PC-3 (cell line): Measurements from ENCODE around the gene LAT. TPM values are rescaled to one million over a fixed set of nuclear protein-coding genes. Genes with fewer than 3 reads are reported as not detected.

Source experiments
- ATAC-seq: fragments of 200-7000 bp; cut with Tn5 transposase; 2 replicates; pipeline ENCODE4 v1.9.1; 2020; ENCODE audit warnings: mild to moderate bottlenecking, moderate library complexity
- BruUV-seq: library from RNA; stranded (reverse); fragments of 400-500 nt; replicated peaks from 2 replicates; lab custom pipeline; 2021; lab: Mats Ljungman, UMichigan
- CTCF ChIA-PET: fragments of 300-600 bp; sonication (Branson Sonifier 250); formaldehyde crosslinking; loops from one replicate; lab custom pipeline; 2022; ENCODE audit warnings: antibody characterized with exemption; lab: Charles Lee
- POLR2A ChIA-PET: fragments of 300-600 bp; sonication (Branson Sonifier 250); formaldehyde crosslinking; loops from one replicate; lab custom pipeline; 2022; ENCODE audit warnings: antibody characterized with exemption; ENCODE audit not compliant: unreplicated experiment; lab: Charles Lee
- DNase-seq: peaks from one replicate; pipeline ENCODE4 v3.0.0-alpha.2; 2015
- H2AFZ ChIP-seq: fragments of 300-600 bp; sonication (generic); 2 replicates; pipeline ENCODE4 v1.6.0; 2016; ENCODE audit warnings: antibody characterized with exemption, low read length
- H3F3A ChIP-seq: fragments of 300-600 bp; sonication (generic); one replicate; pipeline ENCODE4 v1.6.0; 2017; ENCODE audit warnings: antibody characterized with exemption, low read length, control low read depth, mild to moderate bottlenecking; ENCODE audit not compliant: unreplicated experiment
- H3K27ac ChIP-seq: fragments of 300-600 bp; sonication (generic); 2 replicates; pipeline ENCODE4 v1.5.1; 2016; ENCODE audit warnings: mild to moderate bottlenecking, low read length
- H3K27me3 ChIP-seq: fragments of 300-600 bp; sonication (generic); 2 replicates; pipeline ENCODE4 v1.6.1; 2016; ENCODE audit warnings: low read length, mixed read lengths
- H3K36me3 ChIP-seq: fragments of 300-600 bp; sonication (generic); 2 replicates; pipeline ENCODE4 v1.6.1; 2016; ENCODE audit warnings: low read depth, mixed run types, low read length, mixed read lengths
- H3K4me1 ChIP-seq: fragments of 300-600 bp; sonication (generic); 2 replicates; pipeline ENCODE4 v1.5.1; 2016; ENCODE audit warnings: low read length; ENCODE audit not compliant: insufficient read depth
- H3K4me2 ChIP-seq: fragments of 300-600 bp; sonication (generic); 2 replicates; pipeline ENCODE4 v1.6.0; 2016; ENCODE audit warnings: low read length
- H3K4me3 ChIP-seq: fragments of 300-600 bp; sonication (generic); 2 replicates; pipeline ENCODE4 v1.5.1; 2016; ENCODE audit warnings: mild to moderate bottlenecking, low read length, mixed read lengths
- H3K79me2 ChIP-seq: fragments of 300-600 bp; sonication (generic); 2 replicates; pipeline ENCODE4 v1.6.1; 2017; ENCODE audit warnings: low read length, mixed read lengths
- H3K9ac ChIP-seq: fragments of 300-600 bp; sonication (generic); 2 replicates; pipeline ENCODE4 v1.6.0; 2016; ENCODE audit warnings: mild to moderate bottlenecking, low read length
- H3K9me2 ChIP-seq: fragments of 300-600 bp; sonication (generic); replicated peaks from 2 replicates; pipeline ENCODE4 v1.6.1; 2016; ENCODE audit warnings: mixed run types, low read length, mixed read lengths
- H3K9me3 ChIP-seq: fragments of 300-600 bp; sonication (generic); 2 replicates; pipeline ENCODE4 v1.6.1; 2016; ENCODE audit warnings: low read length, mixed read lengths
- H4K20me1 ChIP-seq: fragments of 300-600 bp; sonication (generic); 2 replicates; pipeline ENCODE4 v1.6.1; 2016; ENCODE audit warnings: low read length, mixed read lengths
- EZH2 ChIP-seq: fragments of 300-600 bp; sonication (generic); IDR thresholded peaks from one replicate; pipeline ENCODE4 v1.6.1; 2017; ENCODE audit warnings: antibody characterized with exemption, mild to moderate bottlenecking, low read length; ENCODE audit not compliant: unreplicated experiment
- EZH2phosphoT487 ChIP-seq: fragments of 300-600 bp; sonication (generic); IDR thresholded peaks from 2 replicates; pipeline ENCODE4 v1.6.1; 2018; ENCODE audit warnings: mild to moderate bottlenecking, antibody characterized with exemption, low read length, borderline replicate concordance
- intact Hi-C: fragments of 100-400 bp; cut with micrococcal nuclease; formaldehyde crosslinking; loops from 2 replicates; pipeline ENCODE4 v1.9.0; 2023
- total RNA-seq: library from RNA; depleted of rRNA; stranded (reverse); fragments of >200 nt; gene quantifications from 2 replicates; pipeline ENCODE4 v1.2.3, GENCODE V29; 2014
- TF ChIP-seq, protein P1 (sequence below): fragments of 300-600 bp; sonication (generic); conservative IDR thresholded peaks from 2 replicates; pipeline ENCODE4 v1.5.1; 2017; ENCODE audit warnings: antibody characterized with exemption, low read depth, mild to moderate bottlenecking, low read length

Gene LAT
- total RNA-seq, 1 experiment from 2014 or later: 1.0 TPM

- no peak overlapping the region for H3K9ac ChIP-seq
- TF ChIP-seq, protein P1, sequence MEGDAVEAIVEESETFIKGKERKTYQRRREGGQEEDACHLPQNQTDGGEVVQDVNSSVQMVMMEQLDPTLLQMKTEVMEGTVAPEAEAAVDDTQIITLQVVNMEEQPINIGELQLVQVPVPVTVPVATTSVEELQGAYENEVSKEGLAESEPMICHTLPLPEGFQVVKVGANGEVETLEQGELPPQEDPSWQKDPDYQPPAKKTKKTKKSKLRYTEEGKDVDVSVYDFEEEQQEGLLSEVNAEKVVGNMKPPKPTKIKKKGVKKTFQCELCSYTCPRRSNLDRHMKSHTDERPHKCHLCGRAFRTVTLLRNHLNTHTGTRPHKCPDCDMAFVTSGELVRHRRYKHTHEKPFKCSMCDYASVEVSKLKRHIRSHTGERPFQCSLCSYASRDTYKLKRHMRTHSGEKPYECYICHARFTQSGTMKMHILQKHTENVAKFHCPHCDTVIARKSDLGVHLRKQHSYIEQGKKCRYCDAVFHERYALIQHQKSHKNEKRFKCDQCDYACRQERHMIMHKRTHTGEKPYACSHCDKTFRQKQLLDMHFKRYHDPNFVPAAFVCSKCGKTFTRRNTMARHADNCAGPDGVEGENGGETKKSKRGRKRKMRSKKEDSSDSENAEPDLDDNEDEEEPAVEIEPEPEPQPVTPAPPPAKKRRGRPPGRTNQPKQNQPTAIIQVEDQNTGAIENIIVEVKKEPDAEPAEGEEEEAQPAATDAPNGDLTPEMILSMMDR: no peak
- TF ChIP-seq EZH2phosphoT487: no peak
- H3K9me3 ChIP-seq: no peaks in the 10 kb centered on the region
- ATAC-seq (no peak), DNase-seq (no peak)
- no peak overlapping the region for H2AFZ ChIP-seq
- no peaks in the 10 kb centered on the region for H3K9me2 ChIP-seq
- H3K4me3 ChIP-seq: no peak overlapping the region
- no TSS peak for BruUV-seq
- no peaks in the 10 kb centered on the region for H3K36me3 ChIP-seq
- CTCF ChIA-PET: no interaction called here
- no peak overlapping the region for H3K4me2 ChIP-seq
- H3K27me3 ChIP-seq: no peaks in the 10 kb centered on the region
- no peaks in the 10 kb centered on the region for H4K20me1 ChIP-seq
- no peaks in the 10 kb centered on the region for H3F3A ChIP-seq
- POLR2A ChIA-PET: no interaction called here
- H3K27ac ChIP-seq: no peak overlapping the region
- intact Hi-C loops: no loop called here
- no peaks in the 10 kb centered on the region for H3K4me1 ChIP-seq
- H3K79me2 ChIP-seq: no peaks in the 10 kb centered on the region
Observed at GRCh38 chr16:29014561-29015069, 29.8 kb downstream of the LAT start.

- DNase-seq (no peak), ATAC-seq (no peak)
- Histone ChIP-seq H2AFZ (no peak overlapping the region), H3K4me1 (peaks cover 7% of the 10 kb centered on the region; the same call in 1 of the 2 replicates), H3K27ac (no peak overlapping the region), H3K9me3 (no peaks in the 10 kb centered on the region), H3F3A (no peaks in the 10 kb centered on the region), H3K9ac (no peak overlapping the region), H4K20me1 (no peaks in the 10 kb centered on the region), H3K27me3 (no peaks in the 10 kb centered on the region), H3K79me2 (no peaks in the 10 kb centered on the region), H3K9me2 (no peaks in the 10 kb centered on the region), H3K4me2 (no peak overlapping the region), H3K36me3 (no peaks in the 10 kb centered on the region), H3K4me3 (no peak overlapping the region)
- ChIA-PET CTCF (no interaction called here), POLR2A (no interaction called here)
- intact Hi-C loops: no loop called here
- no TSS peak for BruUV-seq
- TF ChIP-seq EZH2phosphoT487 (no peak), EZH2 (no peak)
- TF ChIP-seq, protein P1: no peak
Observed at GRCh38 chr16:29022196-29022595, 37.3 kb downstream of the LAT start.

DNA sequence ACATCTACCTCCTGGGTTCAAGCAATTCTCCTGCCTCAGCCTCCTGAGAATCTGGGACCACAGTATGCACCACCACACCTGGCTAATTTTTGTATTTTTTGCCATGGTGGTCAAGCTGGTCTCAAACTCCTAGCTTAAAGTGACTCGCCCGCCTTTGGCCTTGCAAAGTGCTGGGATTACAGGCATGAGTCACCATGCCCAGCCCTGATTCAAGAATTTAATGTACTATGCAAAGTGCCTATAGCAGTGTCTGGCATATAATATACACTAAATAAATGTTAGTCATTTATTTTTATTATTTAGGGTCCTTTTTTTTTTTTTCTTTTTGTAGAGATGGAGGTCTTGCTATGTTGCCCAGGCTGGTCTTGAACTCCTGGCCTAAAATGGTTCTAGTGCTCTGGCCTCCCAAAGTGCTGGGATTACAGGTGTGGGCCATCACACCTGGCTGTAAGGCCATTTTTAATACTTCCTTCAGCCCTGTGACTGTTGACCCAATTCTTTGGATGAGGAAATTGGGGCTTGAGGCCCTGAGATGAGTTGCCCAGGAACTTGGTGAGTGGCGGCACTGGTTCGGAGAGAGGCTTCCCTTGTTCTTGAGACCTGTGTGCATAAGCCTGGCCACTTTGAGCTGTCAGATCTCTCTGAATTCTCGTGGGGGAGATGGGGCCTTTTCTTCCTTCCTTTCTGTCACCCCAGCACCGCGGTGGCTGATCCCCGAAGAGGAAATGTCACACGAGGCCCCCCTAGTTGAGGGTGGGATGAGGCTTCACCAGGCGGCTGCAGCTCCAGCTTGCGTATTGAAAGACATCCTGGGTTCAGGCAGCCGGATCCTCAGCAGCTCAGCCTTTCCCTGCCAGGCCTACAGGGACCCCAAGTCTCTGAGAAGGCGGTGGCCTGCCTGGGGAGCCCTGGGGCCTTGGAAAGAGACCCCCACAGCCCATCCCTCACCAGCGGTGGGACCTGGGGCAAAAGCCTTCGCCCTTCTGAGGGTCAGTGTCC lies 38.7 kb downstream of the LAT start:
- TF ChIP-seq, protein P1: no peak
- TF ChIP-seq EZH2: no peak
- TF ChIP-seq EZH2phosphoT487: no peak
- intact Hi-C loops: no loop called here
- no peak overlapping the region for H2AFZ ChIP-seq
- no peak overlapping the region for H3K4me3 ChIP-seq
- H3K36me3 ChIP-seq: no peaks in the 10 kb centered on the region
- ChIA-PET CTCF (no interaction called here), POLR2A (no interaction called here)
- H3F3A ChIP-seq: no peaks in the 10 kb centered on the region
- no peaks in the 10 kb centered on the region for H4K20me1 ChIP-seq
- no peak overlapping the region for H3K27ac ChIP-seq
- no peak overlapping the region for H3K4me2 ChIP-seq
- H3K9me3 ChIP-seq: no peaks in the 10 kb centered on the region
- no TSS peak for BruUV-seq
- ATAC-seq: peak; percentile 37; the same call in 1 of the 2 replicates
- H3K9me2 ChIP-seq: no peaks in the 10 kb centered on the region
- H3K9ac ChIP-seq: no peak overlapping the region
- no peaks in the 10 kb centered on the region for H3K79me2 ChIP-seq
- peak; percentile 51 for DNase-seq
- H3K4me1 ChIP-seq: peaks cover 10% of the 10 kb centered on the region
- H3K27me3 ChIP-seq: no peaks in the 10 kb centered on the region
